ENCODE measurements around the gene HOXB8. TPM values are rescaled to one million over a fixed set of nuclear protein-coding genes. Genes with fewer than 3 reads are reported as not detected.

Gene HOXB8
- total and polyA plus RNA-seq, 5 donors from 2014 or later = not detected

Other genes starting within 250 kb of the HOXB8 start
- 196 TPM for gene SKAP1, start 185.1 kb downstream of the HOXB8 start, total RNA-seq
- 100 to 1,000 TPM; 348 to 554 (median 391) TPM for gene SKAP1, start 185.1 kb downstream of the HOXB8 start, polyA plus RNA-seq
- gene HOXB1, start 84.3 kb downstream of the HOXB8 start, total RNA-seq = not detected
- gene HOXB1, start 84.3 kb downstream of the HOXB8 start, polyA plus RNA-seq = not detected
- 19.1 TPM for gene HOXB2, start 70.2 kb downstream of the HOXB8 start, total RNA-seq
- gene HOXB2, start 70.2 kb downstream of the HOXB8 start, polyA plus RNA-seq = 10 to 100 TPM; 27.1 to 42.4 (median 32.4) TPM
- gene HOXB4, start 36.9 kb downstream of the HOXB8 start, total RNA-seq = 2.9 TPM
- gene HOXB4, start 36.9 kb downstream of the HOXB8 start, polyA plus RNA-seq = under 1 TPM in 2 of 4 donors, not detected in 2; 0.16 to 0.18 TPM
- 8.1 TPM for gene HOXB3, start 25.1 kb downstream of the HOXB8 start, total RNA-seq
- gene HOXB3, start 25.1 kb downstream of the HOXB8 start, polyA plus RNA-seq = under 1 TPM in 2 of 4 donors, not detected in 2; 0.05 to 0.16 TPM
- not detected for gene HOXB5, start 21.5 kb downstream of the HOXB8 start, total RNA-seq
- gene HOXB5, start 21.5 kb downstream of the HOXB8 start, polyA plus RNA-seq = not detected
- gene HOXB6, start 10.3 kb downstream of the HOXB8 start, total RNA-seq = not detected
- gene HOXB6, start 10.3 kb downstream of the HOXB8 start, polyA plus RNA-seq = not detected
- 2.1 TPM for gene HOXB7, start 4.3 kb downstream of the HOXB8 start, total RNA-seq
- 1 to 10 TPM in 3 of 4 donors, under 1 TPM in 1; 0.77 to 7.2 (median 2.1) TPM for gene HOXB7, start 4.3 kb downstream of the HOXB8 start, polyA plus RNA-seq
- gene HOXB9, start 11.1 kb upstream of the HOXB8 start, total RNA-seq = 0.25 TPM
- not detected for gene HOXB9, start 11.1 kb upstream of the HOXB8 start, polyA plus RNA-seq
- gene PRAC1, start 107.2 kb upstream of the HOXB8 start, total RNA-seq = not detected
- gene PRAC1, start 107.2 kb upstream of the HOXB8 start, polyA plus RNA-seq = not detected
- not detected for gene PRAC2, start 107.9 kb upstream of the HOXB8 start, total RNA-seq
- not detected for gene PRAC2, start 107.9 kb upstream of the HOXB8 start, polyA plus RNA-seq
- not detected for gene HOXB13, start 113.5 kb upstream of the HOXB8 start, total RNA-seq
- not detected for gene HOXB13, start 113.5 kb upstream of the HOXB8 start, polyA plus RNA-seq
- not detected for gene TTLL6, start 201.9 kb upstream of the HOXB8 start, total RNA-seq
- not detected for gene TTLL6, start 201.9 kb upstream of the HOXB8 start, polyA plus RNA-seq
- 226 TPM for gene CALCOCO2, start 215.7 kb upstream of the HOXB8 start, total RNA-seq
- gene CALCOCO2, start 215.7 kb upstream of the HOXB8 start, polyA plus RNA-seq = 100 to 1,000 TPM; 179 to 240 (median 203) TPM

Data from CD4-positive, CD25-positive, alpha-beta regulatory T cell (primary cell).